ENCODE data around the gene HNRNPA3.

DNA sequence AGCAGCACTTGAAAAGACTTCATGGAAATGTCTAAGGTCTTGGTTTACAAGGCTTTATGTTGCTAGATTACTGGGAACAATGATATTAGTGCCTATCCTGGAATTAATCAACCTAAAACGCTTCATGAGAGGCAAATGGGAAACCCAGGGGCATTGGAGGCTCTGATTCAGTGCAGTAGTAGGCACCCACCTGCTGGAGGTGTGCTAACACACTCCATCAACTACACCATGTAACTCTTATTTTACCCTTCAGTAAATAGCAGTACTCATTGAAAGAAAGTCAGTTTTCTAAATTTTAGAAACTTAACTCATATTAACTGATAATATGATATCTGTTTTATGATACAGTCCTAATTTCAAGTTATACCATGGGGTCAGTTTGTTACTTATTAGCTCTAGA is 17.4 kb upstream of the HNRNPA3 start:
- TF ChIP-seq POLR2AphosphoS5 (IDR thresholded peaks at IDR 0.05) (no peak), POLR2A (IDR thresholded peaks at IDR 0.05) (no peak)
